Measurements from ENCODE around the gene IFT88. TPM values are rescaled to one million over a fixed set of nuclear protein-coding genes. Genes with fewer than 3 reads are reported as not detected.

Gene IFT88
- total RNA-seq, 1 experiment from 2014 or later, result 5.2 TPM

- Histone ChIP-seq H4K20me1 (ENCODE audit: control insufficient read depth, insufficient read depth, insufficient read length) (no peaks in the 10 kb centered on the region), H2BK15ac (ENCODE audit: low read depth, low read length) (no peak overlapping the region), H2BK20ac (ENCODE audit: low read depth, low read length, poor library complexity, severe bottlenecking) (no peak overlapping the region), H3K4ac (ENCODE audit: low read depth, low read length) (no peak overlapping the region), H3K23me2 (ENCODE audit: insufficient read length, low read depth, low read length, poor library complexity, severe bottlenecking) (no peaks in the 10 kb centered on the region), H3K27me3 (ENCODE audit: insufficient read depth, low read length) (no peaks in the 10 kb centered on the region), H4K8ac (replicated peaks; ENCODE audit: insufficient read length, low read depth, low read length) (no peak overlapping the region), H3K27ac (ENCODE audit: insufficient read length, low read depth, low read length) (no peak overlapping the region), H2AFZ (ENCODE audit: low read length) (no peak overlapping the region), H4K5ac (ENCODE audit: insufficient read length, low read depth, low read length) (no peak overlapping the region), H3K4me2 (ENCODE audit: insufficient read depth, insufficient read length, low read length) (no peak overlapping the region), H4K91ac (ENCODE audit: insufficient read length, low read depth, low read length) (no peak overlapping the region), H2BK120ac (ENCODE audit: low read depth, low read length, poor library complexity, severe bottlenecking) (no peak overlapping the region), H3K9ac (ENCODE audit: extremely low read depth, insufficient read length, low read length) (no peak overlapping the region), H3K79me2 (ENCODE audit: insufficient read depth, low read length) (no peaks in the 10 kb centered on the region), H3K18ac (ENCODE audit: insufficient read length, low read depth, low read length) (no peak overlapping the region), H3K79me1 (ENCODE audit: insufficient read depth, low read depth, low read length, poor library complexity, severe bottlenecking) (no peaks in the 10 kb centered on the region), H2AK5ac (ENCODE audit: insufficient read length, low read length) (no peak overlapping the region), H2BK12ac (ENCODE audit: insufficient read length, low read depth, low read length) (no peak overlapping the region), H3K56ac (ENCODE audit: insufficient read length, low read depth, low read length) (no peak overlapping the region), H2BK5ac (ENCODE audit: insufficient read length, low read length) (no peak overlapping the region), H3T11ph (ENCODE audit: low read length) (no peak overlapping the region), H3K14ac (ENCODE audit: insufficient read depth, low read length) (no peak overlapping the region), H3K4me1 (ENCODE audit: insufficient read depth, low read length) (no peaks in the 10 kb centered on the region), H3K9me3 (ENCODE audit: control insufficient read depth, low read depth, low read length) (no peaks in the 10 kb centered on the region), H3K23ac (ENCODE audit: insufficient read length, low read depth, low read length) (no peak overlapping the region)
- no CpG with 5 or more reads among the region's 2 CpGs for WGBS (ENCODE audit: extremely low coverage, insufficient read length, low lambda C conversion rate)
- no peak for DNase-seq
- H3K9me3 Mint-ChIP-seq, result no peaks in the 10 kb centered on the region
- no peaks in the 10 kb centered on the region for H3K36me3 Mint-ChIP-seq (ENCODE audit: insufficient read depth in 1 of 3, low read depth in 3 of 3)
- H3K27me3 Mint-ChIP-seq (ENCODE audit: low read depth), result no peaks in the 10 kb centered on the region
- H3K4me3 Mint-ChIP-seq, result no peak overlapping the region
- TF ChIP-seq, protein P1, sequence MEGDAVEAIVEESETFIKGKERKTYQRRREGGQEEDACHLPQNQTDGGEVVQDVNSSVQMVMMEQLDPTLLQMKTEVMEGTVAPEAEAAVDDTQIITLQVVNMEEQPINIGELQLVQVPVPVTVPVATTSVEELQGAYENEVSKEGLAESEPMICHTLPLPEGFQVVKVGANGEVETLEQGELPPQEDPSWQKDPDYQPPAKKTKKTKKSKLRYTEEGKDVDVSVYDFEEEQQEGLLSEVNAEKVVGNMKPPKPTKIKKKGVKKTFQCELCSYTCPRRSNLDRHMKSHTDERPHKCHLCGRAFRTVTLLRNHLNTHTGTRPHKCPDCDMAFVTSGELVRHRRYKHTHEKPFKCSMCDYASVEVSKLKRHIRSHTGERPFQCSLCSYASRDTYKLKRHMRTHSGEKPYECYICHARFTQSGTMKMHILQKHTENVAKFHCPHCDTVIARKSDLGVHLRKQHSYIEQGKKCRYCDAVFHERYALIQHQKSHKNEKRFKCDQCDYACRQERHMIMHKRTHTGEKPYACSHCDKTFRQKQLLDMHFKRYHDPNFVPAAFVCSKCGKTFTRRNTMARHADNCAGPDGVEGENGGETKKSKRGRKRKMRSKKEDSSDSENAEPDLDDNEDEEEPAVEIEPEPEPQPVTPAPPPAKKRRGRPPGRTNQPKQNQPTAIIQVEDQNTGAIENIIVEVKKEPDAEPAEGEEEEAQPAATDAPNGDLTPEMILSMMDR (conservative IDR thresholded peaks at IDR 0.05), result no peak
- H3K4me1 Mint-ChIP-seq, result peaks cover 4% of the 10 kb centered on the region in 2 experiments; a peak in 1 of 4 replicates
- no peak overlapping the region; a peak in 1 of 7 replicates for H3K27ac Mint-ChIP-seq
These were observed 105.8 kb downstream of the IFT88 start for GRCh38 chr13:20672772-20673171.

Data from H9 (cell line).